Islet of Langerhans (tissue), 1 donor: Measurements from ENCODE around the gene ITCH.
"Not testable (repeated sequence)": the region's sequence is repeated elsewhere in the genome, so short reads cannot be mapped to it uniquely, and the experiment has no call there.

Experiments
- FAIRE-seq: peaks from one replicate; lab custom pipeline; 2011; peaks lifted over from hg19 to GRCh38; lab: Jason Lieb, UNC

ITCH gene

GRCh38 chr20:34382877-34383455 lies 19.9 kb downstream of the ITCH start:
- not testable (repeated sequence) for FAIRE-seq

GRCh38 chr20:34385464-34385863 lies 22.4 kb downstream of the ITCH start:
- FAIRE-seq, result no peak

- no peak for FAIRE-seq
Measured at GRCh38 chr20:34388000-34388399, 24.9 kb downstream of the ITCH start.

- FAIRE-seq, result no peak
Measured at GRCh38 chr20:34388678-34389077, 25.6 kb downstream of the ITCH start.

GRCh38 chr20:34389206-34389953 lies 26.3 kb downstream of the ITCH start:
- FAIRE-seq, result no peak

GRCh38 chr20:34389954-34390555 lies 27.0 kb downstream of the ITCH start:
- FAIRE-seq, result no peak

- FAIRE-seq, result no peak
Measured at GRCh38 chr20:34396408-34396807, 33.3 kb downstream of the ITCH start.

- FAIRE-seq, result no peak
Measured at GRCh38 chr20:34397096-34397495, 34.0 kb downstream of the ITCH start.

GRCh38 chr20:34400776-34401175 lies 37.7 kb downstream of the ITCH start:
- FAIRE-seq, result not testable (repeated sequence)

GRCh38 chr20:34401741-34402455 lies 38.8 kb downstream of the ITCH start:
- FAIRE-seq, result no peak

- FAIRE-seq, result no peak
Measured at GRCh38 chr20:34402461-34402860, 39.4 kb downstream of the ITCH start.

- FAIRE-seq, result no peak
Measured at GRCh38 chr20:34403063-34403827, 40.2 kb downstream of the ITCH start.

GRCh38 chr20:34403908-34404307 lies 40.8 kb downstream of the ITCH start:
- no peak for FAIRE-seq

GRCh38 chr20:34404803-34405202 lies 41.7 kb downstream of the ITCH start:
- FAIRE-seq, result no peak

- FAIRE-seq, result not testable (repeated sequence)
Measured at GRCh38 chr20:34405247-34405651, 42.2 kb downstream of the ITCH start.

- FAIRE-seq, result not testable (repeated sequence)
Measured at GRCh38 chr20:34405942-34406341, 42.9 kb downstream of the ITCH start.

GRCh38 chr20:34407962-34408474 lies 44.9 kb downstream of the ITCH start:
- no peak for FAIRE-seq

GRCh38 chr20:34410336-34410735 lies 47.3 kb downstream of the ITCH start:
- FAIRE-seq, result no peak

GRCh38 chr20:34412453-34412852 lies 49.4 kb downstream of the ITCH start:
- FAIRE-seq, result no peak

GRCh38 chr20:34414525-34414924 lies 51.5 kb downstream of the ITCH start:
- not testable (repeated sequence) for FAIRE-seq

GRCh38 chr20:34415079-34415478 lies 52.0 kb downstream of the ITCH start:
- FAIRE-seq, result no peak

- no peak for FAIRE-seq
Measured at GRCh38 chr20:34420146-34420545, 57.1 kb downstream of the ITCH start.
